HepG2 (cell line): ENCODE measurements around the gene DDRGK1. TPM values are rescaled to one million over a fixed set of nuclear protein-coding genes. Genes with fewer than 3 reads are reported as not detected.

Experiments used
- ARNTL ChIP-seq: sonication (generic); formaldehyde crosslinking; IDR thresholded peaks from 2 replicates; pipeline ENCODE4 v1.4.0; 2020; ENCODE audit warnings: mild to moderate bottlenecking, missing genetic modification reagents
- CREBL2 ChIP-seq: sonication (generic); formaldehyde crosslinking; IDR thresholded peaks from 2 replicates; pipeline ENCODE4 v1.8.1; 2023; ENCODE audit warnings: missing genetic modification reagents, mild to moderate bottlenecking, borderline replicate concordance
- HMG20A ChIP-seq: IDR thresholded peaks from 2 replicates; pipeline ENCODE4 v1.6.1; 2016; ENCODE audit warnings: borderline replicate concordance
- ISX ChIP-seq: sonication (generic); formaldehyde crosslinking; conservative IDR thresholded peaks from 2 replicates; pipeline ENCODE4 v1.5.0; 2020; ENCODE audit warnings: missing genetic modification reagents
- LBX2 ChIP-seq: sonication (generic); formaldehyde crosslinking; IDR thresholded peaks from 2 replicates; pipeline ENCODE4 v1.5.0; 2020; ENCODE audit warnings: missing genetic modification reagents, mild to moderate bottlenecking, borderline replicate concordance
- MBD4 ChIP-seq: IDR thresholded peaks from 2 replicates; pipeline ENCODE4 v1.6.1; 2012; ENCODE audit warnings: low read length, inconsistent platforms, borderline replicate concordance
- MEF2D ChIP-seq: sonication (generic); formaldehyde crosslinking; IDR thresholded peaks from 2 replicates; pipeline ENCODE4 v1.5.1; 2020; ENCODE audit warnings: mild to moderate bottlenecking, missing genetic modification reagents
- NFIC ChIP-seq: IDR thresholded peaks from 2 replicates; pipeline ENCODE4 v1.6.1; 2012; ENCODE audit warnings: mild to moderate bottlenecking, low read length, inconsistent platforms
- POGZ ChIP-seq: sonication (generic); formaldehyde crosslinking; IDR thresholded peaks from 2 replicates; pipeline ENCODE4 v1.4.0; 2020; ENCODE audit warnings: mild to moderate bottlenecking, missing genetic modification reagents
- TRAFD1 ChIP-seq: sonication (generic); formaldehyde crosslinking; IDR thresholded peaks from 2 replicates; pipeline ENCODE4 v1.5.1; 2020; ENCODE audit warnings: missing genetic modification reagents, mild to moderate bottlenecking, borderline replicate concordance
- ZBED4 ChIP-seq: sonication (generic); formaldehyde crosslinking; IDR thresholded peaks from 2 replicates; pipeline ENCODE4 v1.4.0; 2020; ENCODE audit warnings: missing genetic modification reagents, borderline replicate concordance
- ZEB1 ChIP-seq: IDR thresholded peaks from 2 replicates; pipeline ENCODE4 v1.6.1; 2012; ENCODE audit warnings: mild to moderate bottlenecking, low read depth, inconsistent platforms; ENCODE audit not compliant: insufficient replicate concordance
- ZKSCAN5 ChIP-seq: sonication (generic); formaldehyde crosslinking; IDR thresholded peaks from 2 replicates; pipeline ENCODE4 v1.5.1; 2020; ENCODE audit warnings: mild to moderate bottlenecking, missing genetic modification reagents
- ZNF136 ChIP-seq: sonication (generic); formaldehyde crosslinking; IDR thresholded peaks from 2 replicates; pipeline ENCODE4 v1.8.1; 2022; ENCODE audit warnings: low read depth, mild to moderate bottlenecking, moderate library complexity, missing genetic modification reagents
- ZNF180 ChIP-seq: sonication (generic); formaldehyde crosslinking; IDR thresholded peaks from 2 replicates; pipeline ENCODE4 v1.4.0; 2020; ENCODE audit warnings: low read depth, missing genetic modification reagents, borderline replicate concordance
- ZNF20 ChIP-seq: sonication (generic); formaldehyde crosslinking; IDR thresholded peaks from 2 replicates; pipeline ENCODE4 v1.4.0; 2020; ENCODE audit warnings: mild to moderate bottlenecking, moderate library complexity, missing genetic modification reagents
- ZNF512 ChIP-seq: sonication (generic); formaldehyde crosslinking; IDR thresholded peaks from 2 replicates; pipeline ENCODE4 v1.4.0; 2020; ENCODE audit warnings: mild to moderate bottlenecking, missing genetic modification reagents
- ZNF530 ChIP-seq: sonication (generic); formaldehyde crosslinking; IDR thresholded peaks from 2 replicates; pipeline ENCODE4 v1.5.0; 2020; ENCODE audit warnings: low read depth, mild to moderate bottlenecking, missing genetic modification reagents
- ZNF616 ChIP-seq: sonication (generic); formaldehyde crosslinking; IDR thresholded peaks from 2 replicates; pipeline ENCODE4 v1.5.0; 2020; ENCODE audit warnings: low read depth, mild to moderate bottlenecking, missing genetic modification reagents
- ZNF674 ChIP-seq: sonication (generic); formaldehyde crosslinking; IDR thresholded peaks from 2 replicates; pipeline ENCODE4 v1.5.0; 2020; ENCODE audit warnings: low read depth, mild to moderate bottlenecking, missing genetic modification reagents
- ZNF678 ChIP-seq: sonication (generic); formaldehyde crosslinking; IDR thresholded peaks from 2 replicates; pipeline ENCODE4 v1.4.0; 2020; ENCODE audit warnings: mild to moderate bottlenecking, missing genetic modification reagents
- ZNF816 ChIP-seq: sonication (generic); formaldehyde crosslinking; IDR thresholded peaks from 2 replicates; pipeline ENCODE4 v1.8.0; 2022; ENCODE audit warnings: missing genetic modification reagents, mild to moderate bottlenecking, borderline replicate concordance
- polyA plus RNA-seq, 8 experiments: library from polyadenylated mRNA; depleted of rRNA in 3 of 8; stranded (reverse) in 7 of 8; unstranded in 1 of 8; fragments of >200 nt; fragmentation: Illumina TruSeq in 4 of 8; extraction: Trizol in 4 of 8; gene quantifications; 2 replicates each; pipeline versions ENCODE4 v1.2.1 to v1.2.3, GENCODE V29; 2011 to 2016; ENCODE audit warnings: low read depth in 4 of 8, missing spikeins in 1 of 8, mixed read lengths in 1 of 8; ENCODE audit not compliant: insufficient read depth in 1 of 8
- total RNA-seq, 5 experiments: library from RNA; depleted of rRNA; stranded (reverse); fragments of >200 nt; fragmentation: Illumina TruSeq; extraction: Trizol; gene quantifications; 2 replicates each; pipeline ENCODE4 v1.2.3, GENCODE V29; 2016; ENCODE audit warnings: low read depth in 1 of 5

DDRGK1 gene
- total and polyA plus RNA-seq, 2 of the 13 experiments (the other 11 are each of a cell fraction or from before 2014, with no cell fraction given) = 96.7 to 149 TPM

- TF ChIP-seq TRAFD1 (peak; percentile 24; the same call in 1 of the 2 replicates), ZNF512 (CRISPR knock-in tag) (no peak), POGZ (CRISPR knock-in tag) (peak; percentile 52; the same call in 1 of the 2 replicates), NFIC (no peak), MEF2D (CRISPR knock-in tag) (peak; percentile 81), ZNF530 (CRISPR knock-in tag) (no peak), ZEB1 (peak; percentile 87), MBD4 (no peak), ZNF180 (CRISPR knock-in tag) (no peak), CREBL2 (CRISPR knock-in tag) (no peak), LBX2 (CRISPR knock-in tag) (no peak), ZKSCAN5 (CRISPR knock-in tag) (no peak; the same call in 1 of the 2 replicates), ARNTL (CRISPR knock-in tag) (peak; percentile 86), ZNF136 (CRISPR knock-in tag) (0 out of 2 replicates have a peak, but pooled peaks have one; percentile 59), ZBED4 (CRISPR knock-in tag) (0 out of 2 replicates have a peak, but pooled peaks have one; percentile 50), ZNF674 (CRISPR knock-in tag) (no peak), ZNF678 (no peak), ISX (CRISPR knock-in tag) (no peak), ZNF616 (CRISPR knock-in tag) (no peak; the same call in 1 of the 2 replicates), ZNF816 (no peak), ZNF20 (no peak), HMG20A (CRISPR knock-in tag) (peak; percentile 23; the same call in 1 of the 2 replicates)
These were observed 27.6 kb upstream of the DDRGK1 start (continued) for GRCh38 chr20:3231889-3232588.
